HG02759 (cell line): Measurements from ENCODE around the gene HS3ST3B1.

ENCODE experiments used
- ATAC-seq: cut with Tn5 transposase; IDR thresholded peaks from one replicate; pipeline ENCODE4 v1.9.1; 2021; ENCODE audit warnings: mild to moderate bottlenecking, moderate library complexity; ENCODE audit not compliant: unreplicated experiment

The HS3ST3B1 gene

GRCh38 chr17:14320098-14320497 is 19.2 kb downstream of the HS3ST3B1 start:
- ATAC-seq, result no peak

- no peak for ATAC-seq
Observed at GRCh38 chr17:14320734-14321475, 20.0 kb downstream of the HS3ST3B1 start.

DNA sequence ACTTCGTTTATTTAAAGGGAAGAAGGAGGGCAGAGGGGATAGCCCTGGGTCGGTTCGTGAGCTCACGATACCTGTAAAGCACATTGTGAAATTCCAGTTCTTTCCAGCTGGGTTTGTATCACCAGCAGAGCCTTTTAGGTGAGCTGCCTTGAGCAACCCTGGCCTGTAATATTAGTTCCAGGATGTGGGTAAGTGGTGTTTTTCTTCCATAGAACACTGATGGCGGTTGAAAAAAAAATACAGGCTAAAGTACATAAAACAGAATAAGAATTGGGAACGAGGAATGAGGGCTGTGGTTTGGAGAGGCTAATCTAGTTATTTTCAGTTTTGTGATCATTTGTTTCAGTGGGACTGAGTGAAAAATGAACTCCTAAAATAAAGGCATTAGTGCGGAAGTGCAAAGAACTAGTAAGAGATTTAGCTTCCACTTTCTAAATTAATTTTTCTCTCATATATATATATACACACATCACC is 20.6 kb downstream of the HS3ST3B1 start:
- no peak for ATAC-seq

- no peak for ATAC-seq
Observed at GRCh38 chr17:14321980-14322776, 21.3 kb downstream of the HS3ST3B1 start.

DNA sequence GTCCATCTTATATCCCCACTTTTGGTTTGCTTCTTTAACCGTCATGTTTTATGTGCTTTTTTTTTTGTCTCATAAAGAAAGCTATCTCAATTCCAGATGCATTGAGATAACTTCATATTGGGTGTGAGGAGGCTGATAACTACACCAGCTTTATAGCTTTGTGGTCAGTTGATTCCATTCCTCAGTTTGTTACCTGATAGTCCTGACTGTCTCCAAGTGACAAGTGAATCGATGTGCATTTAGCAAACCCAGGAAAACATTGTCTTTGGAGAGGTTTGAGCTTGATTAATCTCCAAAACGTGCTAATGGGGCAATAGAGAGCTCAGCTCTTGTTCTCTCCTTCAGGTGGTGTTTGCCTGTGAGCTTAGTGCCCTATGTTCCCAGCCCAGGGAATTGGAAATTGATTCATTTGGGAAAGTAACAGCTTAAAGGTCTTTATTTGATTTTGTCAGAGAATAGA is 22.7 kb downstream of the HS3ST3B1 start:
- ATAC-seq, result no peak

DNA sequence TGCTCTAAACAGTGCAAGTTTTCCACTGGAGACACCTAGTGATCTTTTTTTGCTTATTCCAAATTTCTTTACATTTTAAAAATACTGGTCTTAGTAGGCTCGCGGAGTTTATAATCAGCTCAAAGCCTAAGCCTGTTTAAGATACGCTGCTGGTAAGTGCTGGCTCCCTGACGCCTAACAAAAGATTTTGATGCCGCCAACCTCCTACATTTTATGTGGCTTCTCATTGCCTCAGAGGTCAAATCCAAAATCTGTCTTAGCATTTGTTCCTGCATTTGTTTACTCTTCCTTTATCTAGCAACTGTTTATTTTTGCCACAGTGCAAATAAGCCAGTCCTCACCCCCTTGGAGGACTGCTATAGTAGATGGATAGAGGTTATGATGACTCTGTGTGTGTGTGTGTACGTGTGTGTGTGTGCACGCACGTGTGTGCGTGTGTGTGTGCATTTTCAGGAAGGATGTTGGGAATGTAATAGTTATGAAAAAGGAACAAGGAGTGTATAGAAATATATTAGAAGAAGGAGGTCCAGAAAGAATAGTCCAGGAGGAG is 24.8 kb downstream of the HS3ST3B1 start:
- ATAC-seq, result no peak

GRCh38 chr17:14329900-14330491 is 29.1 kb downstream of the HS3ST3B1 start:
- ATAC-seq, result no peak

- ATAC-seq, result no peak
Observed at GRCh38 chr17:14330492-14330962, 29.6 kb downstream of the HS3ST3B1 start.

DNA sequence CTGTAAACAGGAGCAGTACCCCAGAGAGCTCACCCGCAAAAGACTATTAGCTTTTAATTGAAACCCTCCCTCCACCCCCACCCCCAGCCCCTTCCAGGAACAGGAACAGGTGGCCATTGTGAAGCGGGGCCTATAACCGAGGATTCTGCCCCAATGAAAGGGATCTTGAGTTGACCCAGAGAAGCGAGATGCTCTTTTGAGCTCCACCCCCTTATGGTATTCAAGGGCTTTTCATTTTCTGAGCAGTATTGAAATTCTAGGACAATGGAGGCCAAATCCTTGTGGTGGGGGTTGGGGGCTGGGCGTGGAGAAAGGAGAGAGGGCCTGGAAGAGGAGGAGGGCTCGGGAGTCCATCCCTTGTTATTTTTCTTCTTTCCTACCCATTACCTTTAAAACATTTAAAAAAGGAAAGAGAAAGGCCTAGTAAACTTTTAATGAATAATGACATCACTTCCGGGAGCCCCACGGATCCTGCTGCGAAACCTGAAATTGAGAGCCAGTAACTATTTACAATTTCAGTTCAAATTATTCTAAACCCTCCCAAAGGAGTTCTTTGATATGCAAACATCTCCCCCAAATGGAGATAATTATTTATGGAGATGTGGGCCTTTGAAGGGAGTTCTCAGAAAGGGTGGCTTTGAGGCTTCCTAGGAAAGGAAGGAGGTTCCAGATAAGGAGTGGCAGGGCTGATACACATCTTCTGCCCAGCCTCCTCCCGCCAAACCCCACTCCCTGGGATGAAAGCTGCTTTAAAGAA is 30.5 kb downstream of the HS3ST3B1 start:
- no peak for ATAC-seq

GRCh38 chr17:14331982-14332298 is 31.1 kb downstream of the HS3ST3B1 start:
- ATAC-seq, result no peak

DNA sequence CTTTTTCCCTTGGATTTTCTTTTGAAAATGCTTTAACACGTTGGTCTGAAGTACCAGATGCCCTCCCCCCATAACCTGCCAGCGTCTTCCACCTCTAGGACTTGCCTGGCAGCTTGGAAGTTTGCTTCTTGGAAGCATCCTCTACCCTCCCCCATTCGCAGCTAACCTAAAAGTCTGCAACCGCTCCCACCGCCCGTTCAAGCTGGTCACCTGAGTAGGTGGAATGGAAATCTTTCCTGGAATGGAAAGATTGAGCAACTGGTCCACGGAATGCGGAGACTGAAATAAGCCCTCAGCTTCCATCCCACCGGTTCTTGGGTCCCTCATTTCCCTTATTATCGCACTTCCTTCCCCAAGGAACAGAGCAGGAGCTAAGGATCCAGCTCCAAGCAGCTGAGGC is 31.4 kb downstream of the HS3ST3B1 start:
- ATAC-seq, result no peak

DNA sequence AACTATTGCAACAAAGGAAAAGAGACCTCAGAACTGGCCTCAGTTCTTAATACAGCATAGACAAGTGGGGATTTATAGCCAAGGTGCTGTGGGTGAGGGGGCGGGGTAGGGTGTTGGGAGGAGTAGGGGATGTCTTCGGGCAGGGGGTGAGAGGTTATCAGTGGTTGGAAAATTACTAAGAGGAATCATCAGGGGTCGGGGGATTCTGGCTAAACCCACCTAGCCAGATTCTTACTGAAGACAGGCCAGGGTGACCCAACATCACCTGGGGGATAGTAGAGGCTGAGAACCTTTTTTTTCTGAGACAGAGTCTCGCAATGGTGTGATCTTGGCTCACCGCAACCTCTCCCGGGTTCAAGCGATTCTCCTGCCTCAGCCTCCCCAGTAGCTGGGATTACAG is 32.6 kb downstream of the HS3ST3B1 start:
- no peak for ATAC-seq

- ATAC-seq, result no peak
Observed at GRCh38 chr17:14334276-14334840, 33.5 kb downstream of the HS3ST3B1 start.

DNA sequence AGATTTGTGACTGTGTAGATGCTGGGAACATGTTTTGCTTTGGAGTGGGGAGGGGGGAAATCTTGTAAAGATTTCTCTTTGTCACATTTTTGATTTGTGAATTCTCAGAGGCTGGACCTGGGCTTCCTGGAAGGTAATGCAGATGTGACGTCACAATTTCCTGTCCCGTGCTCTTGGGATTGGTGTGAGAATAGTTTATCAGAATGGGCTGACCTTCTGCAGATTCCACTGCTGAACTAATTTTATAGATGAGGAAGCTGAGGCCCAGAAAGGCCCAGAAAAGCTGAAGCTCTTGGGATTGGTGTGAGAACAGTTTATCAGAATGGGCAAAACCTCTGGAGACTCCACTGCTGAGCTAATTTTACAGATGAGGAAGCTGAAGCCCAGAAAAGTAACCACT is 34.0 kb downstream of the HS3ST3B1 start:
- no peak for ATAC-seq

- no peak for ATAC-seq
Observed at GRCh38 chr17:14336418-14336817, 35.5 kb downstream of the HS3ST3B1 start.

GRCh38 chr17:14337596-14338079 is 36.8 kb downstream of the HS3ST3B1 start:
- ATAC-seq, result peak; percentile 84

GRCh38 chr17:14340857-14341754 is 40.2 kb downstream of the HS3ST3B1 start:
- no peak for ATAC-seq

DNA sequence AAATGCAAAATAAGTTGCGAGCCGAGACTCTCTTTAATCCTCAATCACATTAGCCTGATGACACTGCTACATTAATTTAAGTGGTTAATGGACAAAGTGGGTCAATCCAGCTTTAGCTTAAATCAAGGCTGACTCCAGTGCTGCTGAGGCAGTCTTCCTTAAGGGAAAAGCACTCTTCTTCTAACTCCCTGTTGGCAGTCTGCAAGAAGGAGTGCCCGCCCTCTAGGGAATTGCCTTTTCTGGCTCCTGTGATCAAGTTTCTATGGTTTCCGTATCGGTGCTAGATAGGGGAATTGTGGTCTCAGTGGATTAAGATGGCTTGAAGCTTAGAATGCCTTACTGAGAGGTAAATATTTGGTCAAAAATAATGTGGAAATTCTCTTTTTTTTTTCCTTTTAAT is 41.0 kb downstream of the HS3ST3B1 start:
- ATAC-seq, result no peak

DNA sequence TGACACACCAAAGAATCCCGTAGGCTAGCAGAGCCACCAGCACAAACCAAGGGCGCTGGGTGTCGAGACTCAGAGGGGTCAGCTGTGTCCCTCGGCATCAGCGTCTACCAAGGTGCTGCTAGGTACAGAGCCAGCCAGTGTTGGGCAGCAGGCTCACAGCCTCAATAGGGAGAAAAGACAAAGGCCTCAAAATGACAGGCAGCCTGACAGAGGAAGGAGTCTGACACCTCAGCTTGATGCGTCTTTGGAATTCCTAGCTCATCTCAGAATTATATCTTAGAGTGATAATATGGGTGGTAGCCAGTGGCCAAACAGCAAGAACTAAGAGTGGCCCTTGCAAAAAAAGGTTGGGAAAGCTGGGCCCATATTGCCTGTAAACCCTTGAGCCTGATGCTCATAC is 45.9 kb downstream of the HS3ST3B1 start:
- no peak for ATAC-seq
